ENCODE data around the gene MRTFA.

MRTFA gene

DNA sequence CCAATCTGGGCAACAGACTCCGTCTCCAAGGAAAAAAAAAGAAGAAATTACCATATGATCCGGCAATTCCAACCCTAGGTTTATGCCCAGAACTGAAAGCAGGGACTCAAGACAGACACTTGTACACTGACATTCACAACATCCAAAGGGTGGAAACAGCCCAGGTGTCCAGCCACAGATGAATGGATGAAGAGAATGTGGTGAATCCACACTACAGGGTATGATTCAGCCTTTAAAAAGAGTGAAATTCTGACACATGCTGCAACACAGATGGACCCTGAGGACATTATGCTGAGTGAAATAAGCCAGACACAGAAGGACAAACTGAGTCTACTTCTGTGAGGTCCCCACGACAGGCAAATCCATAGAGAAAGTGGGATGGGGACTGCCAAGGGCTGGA is 222.2 kb downstream of the MRTFA start:
- DNase-seq, result no peak

DNA sequence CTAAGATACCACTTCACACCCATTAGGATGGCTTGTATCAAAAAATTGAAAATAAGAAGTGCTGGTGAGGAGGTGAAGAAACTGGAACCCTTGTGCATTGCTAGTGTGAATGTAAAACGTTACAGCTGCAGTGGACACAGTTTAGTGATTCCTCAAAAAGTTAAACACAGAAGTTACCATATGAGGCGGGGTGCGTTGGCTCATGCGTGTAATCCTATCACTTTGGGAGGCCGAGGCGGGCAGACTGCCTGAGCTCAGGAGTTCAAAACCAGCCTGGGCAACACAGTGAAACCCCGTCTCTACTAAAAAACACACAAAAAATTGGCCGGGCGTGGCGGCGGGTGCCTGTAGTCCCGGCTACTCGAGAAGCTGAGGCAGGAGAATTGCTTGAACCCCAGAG is 222.6 kb downstream of the MRTFA start:
- no peak for DNase-seq

DNA sequence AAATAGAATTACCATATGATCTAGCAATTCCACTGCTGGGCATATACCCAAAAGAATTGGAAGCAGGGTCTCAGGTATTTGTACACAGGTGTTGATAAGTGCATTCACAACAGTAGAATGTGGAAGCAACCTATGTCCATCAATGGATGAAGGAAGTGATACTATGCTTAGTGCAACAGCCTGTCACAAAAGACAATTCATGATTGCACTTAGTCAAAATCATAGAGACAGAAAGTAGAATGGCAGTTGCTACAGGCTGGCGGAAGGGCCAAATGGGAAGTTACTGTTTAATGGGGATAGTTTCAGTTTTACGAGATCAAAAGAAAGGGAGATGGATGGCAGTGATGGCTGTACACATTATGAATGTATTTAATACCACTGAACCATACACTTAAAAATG is 224.1 kb downstream of the MRTFA start:
- DNase-seq, result no peak

DNA sequence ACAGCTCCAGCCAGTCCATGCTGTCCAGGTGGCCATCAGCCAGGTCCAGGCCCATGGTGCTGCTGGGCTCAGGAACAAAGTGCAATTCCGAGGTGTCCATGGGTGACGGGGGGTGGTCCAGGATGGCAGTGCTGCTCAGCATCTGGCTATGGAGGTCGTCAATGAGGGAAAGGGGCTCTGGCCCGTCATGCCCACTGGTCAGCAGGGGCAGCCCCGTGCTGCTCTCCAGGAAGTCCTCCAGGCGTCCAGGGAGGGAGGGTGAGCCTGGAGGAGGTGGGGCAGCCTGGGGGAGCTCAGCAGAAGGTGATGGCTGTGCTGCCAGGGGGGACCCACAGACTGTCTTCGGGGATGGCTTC is 225.0 kb downstream of the MRTFA start:
- no peak for DNase-seq

DNA sequence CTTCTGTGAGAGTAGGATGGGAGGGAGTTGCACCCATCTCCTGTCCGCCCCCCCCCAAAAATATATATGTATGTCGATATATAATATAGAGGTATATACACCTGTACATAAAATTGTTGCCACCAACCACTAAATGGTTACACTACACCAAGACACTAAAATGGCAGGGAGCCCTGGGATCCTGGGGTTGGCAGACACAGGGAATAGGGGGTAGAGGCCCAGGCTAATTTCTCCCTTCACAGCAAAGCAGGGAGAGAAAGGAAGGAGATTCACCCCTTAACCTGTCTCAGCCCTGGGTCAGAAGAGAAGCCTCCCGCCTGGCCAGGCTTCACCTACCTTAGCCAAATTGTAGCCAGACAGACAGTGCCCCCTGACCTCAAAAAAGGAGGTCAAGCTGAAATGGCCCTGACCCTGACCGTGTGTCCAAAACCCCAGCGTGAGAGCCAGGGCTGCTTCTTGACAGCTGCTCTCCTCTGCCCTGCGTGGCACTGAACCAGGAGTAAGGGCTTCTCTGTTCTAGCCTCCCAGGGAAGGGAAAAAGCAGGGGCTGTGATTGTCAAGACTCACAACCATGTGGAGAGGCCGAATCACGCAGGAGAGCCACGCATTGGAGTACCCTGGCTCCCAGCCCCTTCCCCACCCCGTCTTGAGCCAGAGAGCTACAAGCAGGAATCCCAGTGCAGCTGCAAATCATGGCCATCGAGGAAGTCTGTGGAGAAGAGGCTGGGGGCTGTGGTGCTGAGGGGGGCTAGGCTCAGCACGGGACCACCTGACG is 225.6 kb downstream of the MRTFA start:
- no peak for DNase-seq

DNA sequence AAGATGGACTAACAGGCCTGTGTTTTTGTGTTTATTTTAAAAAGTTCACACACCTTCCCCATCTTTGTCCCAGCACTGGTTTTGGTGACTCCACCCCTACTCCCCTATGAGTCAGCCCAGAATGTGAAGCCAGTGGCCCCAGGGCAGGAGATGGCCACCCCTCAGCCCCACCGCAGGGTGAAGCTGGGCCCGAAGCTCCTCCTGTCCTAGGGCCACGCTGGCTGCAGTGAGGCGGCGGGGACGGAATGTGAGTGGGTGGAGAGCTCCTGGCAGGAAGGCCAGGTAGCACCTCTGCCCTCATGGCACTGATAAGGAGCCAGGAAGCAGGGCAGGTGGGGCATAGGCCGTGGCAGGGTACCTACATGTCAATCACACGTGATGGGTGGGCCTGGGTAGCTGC is 226.2 kb downstream of the MRTFA start:
- no peak for DNase-seq

DNA sequence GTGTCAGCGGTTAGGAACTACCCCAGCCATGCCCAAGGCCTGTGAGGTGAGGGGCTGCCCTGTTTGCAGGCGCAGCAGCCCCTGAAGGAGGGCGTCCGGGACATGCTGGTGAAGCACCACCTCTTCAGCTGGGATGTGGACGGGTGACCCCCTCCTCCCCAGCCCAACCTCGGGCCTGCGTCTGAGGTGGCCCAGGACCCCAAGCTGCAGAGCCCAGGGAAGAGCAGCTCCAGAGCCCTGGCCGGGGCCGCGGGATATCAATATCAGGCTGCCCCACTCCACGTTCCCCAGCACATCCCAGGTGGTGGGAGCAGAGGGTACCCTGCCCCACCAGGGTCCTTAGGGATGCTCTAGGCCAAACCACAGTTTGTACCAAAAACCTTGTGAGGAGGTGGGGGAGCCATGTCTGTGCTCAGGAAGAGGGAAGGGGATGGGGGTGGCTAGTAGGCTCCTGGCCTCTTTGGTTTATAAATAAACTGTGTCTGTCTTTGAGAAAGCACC is 226.9 kb downstream of the MRTFA start:
- no peak for DNase-seq

DNA sequence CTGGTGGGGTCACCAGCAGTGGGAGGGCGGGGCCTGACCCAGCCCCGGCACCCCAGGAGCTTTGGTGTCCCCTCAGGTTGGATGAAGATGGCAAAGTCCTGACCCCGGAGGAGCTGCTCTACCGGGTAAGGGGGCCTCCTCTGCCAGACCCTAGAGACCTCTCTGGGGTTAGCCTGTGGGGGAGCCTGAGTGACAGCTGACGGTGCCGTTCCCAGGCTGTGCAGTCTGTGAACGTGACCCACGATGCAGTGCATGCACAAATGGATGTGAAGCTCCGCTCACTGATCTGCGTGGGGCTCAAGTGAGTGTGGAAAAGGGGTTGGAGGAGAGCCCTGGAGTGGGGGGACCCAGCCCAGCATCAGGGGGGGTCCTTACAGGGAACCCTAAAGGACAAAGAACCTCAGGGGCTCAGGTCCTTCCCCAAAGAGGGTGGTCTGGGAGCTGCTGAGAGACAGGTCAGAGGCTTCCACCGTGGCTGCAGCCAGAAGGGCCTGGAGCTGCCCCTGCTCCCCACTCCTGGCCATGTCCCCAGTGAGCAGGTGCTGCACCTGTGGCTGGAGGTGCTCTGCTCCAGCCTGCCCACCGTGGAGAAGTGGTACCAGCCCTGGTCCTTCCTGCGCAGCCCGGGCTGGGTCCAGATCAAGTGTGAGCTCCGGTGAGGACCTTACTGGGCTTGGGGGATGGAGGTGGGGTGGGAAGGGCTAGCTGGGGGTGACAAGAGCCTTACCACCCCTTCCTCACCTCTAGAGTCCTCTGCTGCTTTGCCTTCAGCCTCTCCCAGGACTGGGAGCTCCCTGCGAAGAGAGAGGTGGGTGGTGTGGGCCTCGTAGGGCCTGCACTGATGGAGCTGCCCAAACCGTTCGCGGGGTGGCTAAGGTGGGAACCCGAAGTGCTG is 227.6 kb downstream of the MRTFA start:
- DNase-seq, result no peak

DNA sequence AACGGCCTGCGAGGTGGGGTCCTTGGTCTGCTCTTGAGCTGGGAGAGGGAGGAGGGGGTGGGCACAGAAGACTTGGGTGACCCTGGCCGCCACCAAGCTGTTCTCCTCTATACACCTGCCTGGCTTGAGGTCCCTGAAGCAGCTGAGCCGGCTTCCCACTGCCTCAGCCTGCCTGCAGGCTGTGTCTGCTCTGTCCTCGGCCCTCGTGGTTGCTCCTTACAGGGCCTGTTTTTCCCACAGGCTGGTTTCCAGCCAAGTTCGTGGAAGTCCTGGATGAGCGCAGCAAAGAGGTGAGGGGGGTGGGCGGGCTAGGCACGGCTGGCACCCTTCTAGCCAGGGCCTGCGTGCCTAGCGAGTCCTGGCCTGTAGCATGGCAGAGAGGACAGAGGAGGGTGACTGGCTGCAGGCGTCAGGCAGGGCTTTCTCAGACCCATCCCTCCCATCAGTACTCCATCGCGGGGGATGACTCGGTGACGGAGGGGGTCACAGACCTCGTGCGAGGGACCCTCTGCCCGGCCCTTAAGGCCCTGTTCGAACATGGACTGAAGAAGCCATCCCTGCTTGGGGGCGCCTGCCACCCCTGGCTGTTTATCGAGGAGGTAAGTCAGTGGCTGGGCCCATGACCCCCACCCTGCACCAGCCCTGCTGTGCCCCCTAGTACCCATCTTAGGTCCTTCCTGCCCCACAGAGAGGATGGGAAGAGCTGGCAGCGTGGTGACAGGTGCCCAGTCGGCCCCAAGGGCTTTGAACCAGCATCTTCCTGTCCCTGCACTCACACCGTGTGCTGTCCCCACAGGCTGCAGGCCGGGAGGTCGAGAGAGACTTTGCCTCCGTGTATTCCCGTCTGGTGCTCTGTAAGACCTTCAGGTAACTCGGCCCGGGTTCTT is 228.4 kb downstream of the MRTFA start:
- DNase-seq, result peak in 1 of 56 donors; percentile 16

DNA sequence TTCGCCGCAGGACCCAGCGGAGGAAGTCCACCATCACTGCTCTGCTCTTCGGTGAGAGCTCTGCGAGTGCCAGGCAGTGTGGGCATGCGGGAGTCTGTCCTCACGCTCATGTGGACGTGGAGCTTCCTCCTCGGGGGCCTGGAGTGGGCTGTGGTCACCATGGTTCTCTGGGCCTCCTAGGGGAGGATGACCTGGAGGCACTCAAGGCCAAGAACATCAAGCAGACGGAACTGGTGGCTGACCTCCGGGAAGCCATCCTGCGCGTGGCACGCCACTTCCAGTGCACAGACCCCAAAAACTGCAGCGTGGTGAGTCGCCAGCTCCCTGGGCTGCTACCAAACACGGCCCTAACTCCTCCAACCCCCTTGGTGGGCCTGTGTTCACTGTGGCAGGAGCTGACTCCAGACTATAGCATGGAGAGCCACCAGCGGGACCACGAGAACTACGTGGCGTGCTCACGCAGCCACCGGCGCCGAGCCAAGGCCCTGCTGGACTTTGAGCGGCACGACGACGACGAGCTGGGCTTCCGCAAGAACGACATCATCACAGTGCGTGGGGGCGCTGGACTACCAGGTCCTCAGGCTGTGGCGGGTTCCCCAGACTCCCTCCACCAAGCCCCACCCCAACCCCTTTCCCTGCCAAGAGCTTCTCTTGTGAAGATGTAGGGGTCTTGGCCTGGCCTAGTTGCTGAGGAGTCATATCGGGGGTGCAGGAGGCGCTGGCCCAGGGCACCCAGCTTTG is 229.3 kb downstream of the MRTFA start:
- DNase-seq, result no peak

DNA sequence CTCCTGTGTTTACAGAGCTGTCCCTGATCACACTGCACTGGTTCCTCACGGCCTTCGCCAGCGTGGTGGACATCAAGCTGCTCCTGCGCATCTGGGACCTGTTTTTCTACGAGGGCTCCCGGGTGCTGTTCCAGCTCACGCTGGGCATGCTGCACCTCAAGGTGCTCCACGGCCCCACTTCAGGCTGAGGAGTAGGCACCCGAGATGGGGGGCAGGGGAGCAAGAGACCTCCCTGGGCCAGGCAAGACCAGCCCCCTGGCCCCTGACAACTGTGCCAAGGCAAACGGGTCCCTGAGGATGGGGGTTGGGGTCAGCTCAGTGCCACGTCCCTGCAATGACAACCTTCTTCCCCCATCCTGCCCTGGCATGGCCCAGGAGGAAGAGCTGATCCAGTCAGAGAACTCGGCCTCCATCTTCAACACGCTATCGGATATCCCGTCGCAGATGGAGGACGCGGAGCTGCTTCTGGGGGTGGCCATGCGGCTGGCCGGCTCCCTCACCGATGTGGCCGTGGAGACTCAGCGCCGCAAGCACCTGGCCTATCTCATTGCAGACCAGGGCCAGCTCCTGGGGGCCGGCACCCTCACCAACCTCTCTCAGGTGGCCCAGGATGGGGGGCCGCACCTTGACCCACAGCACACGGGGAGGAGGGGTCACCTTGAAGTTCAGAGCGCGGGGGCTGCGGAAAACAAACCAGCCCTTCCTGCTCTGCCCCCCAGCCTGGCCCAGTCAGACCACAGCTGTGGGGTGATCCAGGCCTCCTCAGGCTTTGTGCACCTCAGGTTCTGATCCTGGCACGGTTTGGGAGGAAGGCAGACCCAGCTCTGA is 230.2 kb downstream of the MRTFA start:
- DNase-seq, result no peak

DNA sequence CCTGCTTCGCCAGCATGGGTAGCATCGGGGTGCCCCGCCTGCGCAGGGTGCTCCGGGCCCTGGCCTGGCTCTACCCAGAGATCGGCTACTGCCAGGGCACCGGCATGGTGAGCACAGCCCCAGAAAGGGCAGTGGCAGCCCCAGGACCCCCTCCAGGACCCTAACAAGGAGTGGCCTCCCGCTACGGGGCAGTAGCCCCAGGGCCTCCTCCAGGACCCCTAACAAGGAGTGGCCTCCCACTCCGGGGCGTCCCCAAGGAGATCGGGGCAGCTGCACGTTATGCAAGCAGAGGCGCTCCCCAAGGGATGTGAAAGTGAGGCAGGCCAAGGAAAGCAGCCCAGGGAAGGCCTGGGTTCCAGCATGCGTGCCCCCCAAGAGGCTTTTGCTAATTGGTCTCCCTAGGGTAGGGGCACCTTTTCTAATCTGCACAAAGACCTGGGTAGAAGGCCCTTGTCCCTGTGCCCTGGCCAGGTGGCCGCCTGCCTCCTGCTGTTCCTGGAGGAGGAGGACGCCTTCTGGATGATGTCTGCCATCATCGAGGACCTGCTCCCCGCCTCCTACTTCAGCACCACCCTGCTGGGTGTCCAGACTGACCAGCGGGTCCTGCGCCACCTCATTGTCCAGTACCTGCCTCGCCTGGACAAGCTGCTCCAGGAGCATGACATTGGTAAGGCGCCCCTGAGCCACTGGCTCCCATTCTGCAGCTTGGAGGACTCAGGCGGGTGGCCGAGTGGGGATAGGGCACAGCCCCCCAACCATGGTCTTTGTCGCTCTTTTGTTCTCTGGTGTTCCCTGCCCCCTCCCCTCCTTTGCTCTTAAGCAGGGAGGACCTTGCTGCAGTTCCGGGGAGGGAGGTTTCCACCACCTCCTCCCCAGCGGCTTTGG is 231.1 kb downstream of the MRTFA start:
- no peak for DNase-seq

DNA sequence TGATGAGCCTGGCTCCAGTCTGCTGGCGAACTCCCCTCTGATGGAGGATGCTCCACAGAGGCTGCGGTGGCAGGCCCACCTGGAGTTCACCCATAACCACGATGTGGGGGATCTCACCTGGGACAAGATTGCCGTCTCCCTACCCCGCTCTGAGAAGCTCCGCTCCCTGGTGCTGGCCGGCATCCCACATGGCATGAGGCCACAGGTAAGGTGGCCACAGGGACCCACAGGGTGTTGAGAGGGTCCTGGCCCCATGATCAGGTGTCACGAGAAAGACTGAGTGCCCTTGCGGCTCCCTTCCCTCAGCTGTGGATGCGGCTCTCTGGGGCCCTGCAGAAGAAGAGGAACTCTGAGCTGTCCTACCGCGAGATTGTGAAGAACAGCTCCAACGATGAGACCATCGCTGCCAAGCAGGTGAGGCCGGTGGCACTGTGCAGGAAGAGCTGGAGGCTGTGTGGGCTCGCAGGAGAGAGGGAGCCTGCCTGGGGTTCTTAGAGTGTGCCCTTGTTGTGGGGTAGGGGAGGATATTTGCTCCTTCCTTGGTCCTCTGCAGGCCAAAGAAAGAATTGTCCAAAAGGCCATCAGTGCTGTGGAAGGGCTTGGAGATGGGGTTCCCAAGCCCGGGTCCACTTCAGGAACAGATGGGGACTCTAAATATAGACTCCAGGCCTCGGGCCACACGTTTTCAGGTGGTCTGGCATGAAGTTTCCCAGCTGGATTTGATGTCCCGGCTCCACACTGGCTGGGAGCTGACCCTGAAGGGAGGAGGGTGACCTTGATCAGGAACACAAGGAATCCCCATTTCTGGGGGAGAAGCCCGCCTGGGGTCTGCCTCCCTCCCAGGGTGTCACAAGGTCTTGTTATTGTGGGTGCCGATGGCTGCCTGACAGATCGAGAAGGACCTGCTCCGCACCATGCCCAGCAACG is 232.0 kb downstream of the MRTFA start:
- DNase-seq, result no peak

DNA sequence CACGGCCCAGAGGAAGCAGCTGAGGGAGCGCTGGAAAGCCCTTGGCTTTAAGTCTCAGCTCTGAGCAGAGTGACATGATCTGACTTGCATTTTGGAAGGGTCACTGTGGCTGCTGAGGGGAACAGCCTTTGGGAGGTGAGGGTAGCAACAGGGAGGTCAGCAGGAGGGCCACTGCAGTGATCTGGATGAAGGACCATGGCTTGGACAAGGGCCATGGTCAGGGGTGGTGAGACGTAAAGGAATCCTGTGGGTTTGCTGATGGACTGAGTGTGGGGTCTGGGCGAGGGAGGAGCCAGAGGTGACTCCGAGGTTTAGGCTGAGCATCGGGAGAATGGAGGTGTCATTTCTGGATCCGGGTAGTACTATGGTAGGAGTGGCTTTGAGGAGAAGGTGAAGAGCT is 232.9 kb downstream of the MRTFA start:
- no peak for DNase-seq

DNA sequence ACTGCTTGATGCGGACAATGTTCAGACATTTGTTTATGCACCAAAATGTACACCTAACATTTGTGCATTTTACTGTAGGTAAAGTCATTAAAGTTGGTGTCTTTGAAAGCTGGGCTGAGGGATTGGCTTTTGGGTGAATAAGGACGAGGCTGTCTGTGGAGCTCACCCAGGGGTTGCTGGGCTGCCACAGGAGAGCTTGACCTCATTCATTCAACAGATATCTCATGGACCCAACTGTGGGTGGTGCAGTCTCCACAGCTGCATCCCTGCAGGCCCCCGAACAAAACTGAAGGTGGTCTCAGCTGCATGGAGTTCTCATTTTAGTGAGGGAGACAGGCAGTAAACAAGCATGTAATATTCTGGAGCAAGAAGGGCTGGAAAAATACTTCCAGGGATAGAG is 233.4 kb downstream of the MRTFA start:
- DNase-seq, result no peak

DNA sequence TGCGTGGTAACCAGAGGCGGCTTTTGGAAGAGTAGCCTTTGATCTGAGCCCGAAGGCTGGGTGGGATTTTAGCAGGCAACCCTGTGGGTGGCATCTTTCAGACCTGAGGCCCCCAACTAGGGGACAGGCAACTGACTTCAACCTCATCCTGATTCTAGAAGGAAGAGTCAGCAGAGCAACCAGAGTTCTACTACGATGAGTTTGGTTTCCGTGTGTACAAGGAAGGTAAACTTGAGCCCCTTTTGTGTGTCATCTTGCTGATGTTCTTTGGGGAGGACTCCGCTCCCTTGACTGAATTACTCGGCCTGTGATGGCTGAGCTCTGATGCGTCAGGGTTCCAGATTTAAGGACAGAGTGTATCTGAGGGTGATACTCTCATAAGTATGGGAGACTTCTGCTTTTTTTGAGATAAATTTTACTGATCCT is 234.5 kb downstream of the MRTFA start:
- no peak for DNase-seq

DNA sequence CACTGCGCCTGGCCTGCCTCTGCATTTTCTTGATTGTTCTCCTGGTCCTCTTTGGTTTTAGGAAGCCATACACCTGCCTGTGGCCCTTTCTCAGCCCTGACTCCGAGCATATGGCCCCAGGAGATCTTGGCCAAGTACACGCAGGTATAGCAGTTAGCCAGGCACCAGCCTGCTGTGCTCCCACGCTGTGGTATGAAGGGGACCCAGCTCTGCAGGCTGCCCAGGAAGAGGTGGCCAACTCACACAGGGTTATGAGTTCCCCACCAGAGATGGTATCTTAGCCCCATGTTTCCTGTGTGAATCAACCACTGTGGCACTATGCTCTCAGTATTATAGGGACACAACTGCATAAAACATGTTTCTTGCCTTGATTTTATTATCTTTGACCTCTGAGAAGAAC is 235.0 kb downstream of the MRTFA start:
- DNase-seq, result no peak

DNA sequence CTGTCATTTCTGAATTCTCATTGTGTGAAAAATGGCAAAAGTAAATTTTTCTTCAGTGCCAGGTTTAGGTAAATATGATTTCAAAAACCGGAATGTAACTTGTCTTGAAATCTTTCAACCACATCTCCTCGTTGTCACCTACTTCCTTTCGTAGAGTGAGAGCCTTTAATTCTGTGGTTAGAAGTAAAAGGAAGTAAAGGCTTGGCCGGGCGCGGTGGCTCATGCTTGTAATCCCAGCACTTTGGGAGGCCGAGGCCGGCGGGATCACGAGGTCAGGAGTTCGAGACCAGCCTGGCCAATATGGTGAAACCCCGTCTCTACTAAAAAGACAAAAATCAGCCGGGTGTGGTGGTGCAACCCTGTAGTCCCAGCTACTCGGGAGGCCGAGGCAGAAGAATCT is 236.4 kb downstream of the MRTFA start:
- DNase-seq, result no peak
